Dedifferentiated amniotic fluid mesenchymal stem cell (primary cell): ENCODE data around the gene WSCD2.

Experiments used
- DNase-seq: peaks from one replicate; pipeline ENCODE4 v3.0.0-alpha.2; 2016; ENCODE audit errors: extremely low spot score

WSCD2 gene

DNA sequence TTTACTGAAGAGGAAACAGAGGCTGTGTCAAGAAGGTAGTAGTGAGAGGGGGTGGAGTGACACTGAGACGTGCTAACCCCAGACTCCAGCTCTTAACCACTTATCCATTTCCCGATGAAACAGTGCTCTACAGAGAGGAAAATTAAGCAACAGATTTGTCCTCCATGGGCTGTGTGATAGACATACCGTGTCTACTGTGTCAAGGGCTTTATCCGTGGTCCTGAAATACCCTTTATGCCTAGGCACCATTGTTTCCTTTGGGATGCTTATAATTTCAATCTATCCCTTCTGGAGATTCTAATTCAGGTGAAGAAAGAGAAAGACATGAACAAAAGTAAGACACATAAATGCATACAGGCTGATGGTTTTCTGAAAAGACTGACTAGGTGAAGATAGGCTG is 138.4 kb downstream of the WSCD2 start:
- no peak for DNase-seq

- DNase-seq, result no peak
Measured at GRCh38 chr12:108268397-108268796, 139.3 kb downstream of the WSCD2 start.

DNA sequence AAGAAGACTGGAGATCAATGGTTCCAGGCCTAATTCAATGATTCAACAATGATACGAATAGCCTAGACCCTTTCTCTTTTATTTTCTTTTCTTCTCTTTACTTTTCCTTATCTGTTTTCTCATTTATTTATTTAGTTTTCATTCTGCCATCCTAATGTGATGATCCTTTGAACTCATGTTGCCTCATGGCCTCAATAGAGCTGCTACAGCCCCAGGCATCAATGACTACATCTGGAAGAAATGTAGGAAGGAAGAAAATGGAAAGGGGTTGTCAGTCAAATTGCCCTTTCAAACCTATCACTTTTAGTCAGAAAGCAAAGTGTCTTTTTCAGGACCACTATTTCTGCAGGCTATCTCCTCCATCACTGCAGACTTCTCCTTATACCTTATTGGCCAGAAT is 140.1 kb downstream of the WSCD2 start:
- DNase-seq, result no peak

DNA sequence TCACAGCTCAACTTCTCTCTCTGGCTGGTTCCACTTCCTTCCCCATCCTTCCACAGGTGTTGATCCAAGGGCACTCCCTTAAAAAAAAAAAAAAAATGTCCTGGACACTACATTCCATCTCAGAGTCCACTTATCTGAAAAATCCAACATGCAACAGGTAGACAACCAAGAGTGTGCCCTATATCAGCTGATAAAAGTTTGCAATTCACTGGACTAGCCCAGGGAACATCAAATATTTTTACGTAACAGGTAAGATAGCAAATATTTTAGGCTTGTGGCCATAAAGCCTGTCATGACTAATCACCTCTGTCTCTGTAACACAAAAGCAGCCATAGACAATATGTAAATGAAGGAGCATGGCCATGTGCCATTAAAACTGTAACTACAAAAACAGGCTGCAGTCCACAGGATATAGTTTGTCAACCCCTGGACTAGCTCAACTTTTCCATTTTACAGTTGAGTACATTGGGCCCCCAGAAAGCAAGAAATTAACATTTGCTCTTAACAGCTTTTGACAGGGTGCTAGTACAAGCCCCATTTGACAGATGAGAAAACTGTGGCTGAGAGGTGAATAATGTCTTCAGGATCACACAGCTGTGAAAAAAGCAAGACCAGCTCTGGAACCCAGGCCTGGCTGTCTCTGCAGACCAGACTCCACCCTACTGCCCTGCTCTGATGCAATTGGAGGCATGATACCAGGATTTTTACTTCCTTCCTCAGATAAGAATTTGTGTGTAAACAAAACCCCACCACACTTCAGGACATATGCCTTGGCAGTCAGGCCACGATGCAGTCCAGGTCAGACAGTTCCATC is 141.2 kb downstream of the WSCD2 start:
- DNase-seq, result no peak

DNA sequence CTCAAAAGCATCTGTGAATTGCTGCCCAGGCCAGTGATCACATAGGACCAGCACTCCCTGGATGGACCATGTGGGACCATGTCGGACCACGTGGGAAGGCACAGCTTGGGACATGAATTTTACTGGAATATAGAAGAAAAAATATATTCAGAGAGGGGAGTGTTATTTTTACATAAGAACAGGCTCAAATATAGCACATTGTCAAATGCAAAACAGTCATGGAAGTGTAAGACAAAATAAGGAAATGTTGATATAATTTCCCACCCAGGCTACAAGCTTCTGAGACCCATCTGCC is 141.7 kb downstream of the WSCD2 start:
- DNase-seq, result no peak

GRCh38 chr12:108271951-108272872 is 143.1 kb downstream of the WSCD2 start:
- DNase-seq, result no peak

DNA sequence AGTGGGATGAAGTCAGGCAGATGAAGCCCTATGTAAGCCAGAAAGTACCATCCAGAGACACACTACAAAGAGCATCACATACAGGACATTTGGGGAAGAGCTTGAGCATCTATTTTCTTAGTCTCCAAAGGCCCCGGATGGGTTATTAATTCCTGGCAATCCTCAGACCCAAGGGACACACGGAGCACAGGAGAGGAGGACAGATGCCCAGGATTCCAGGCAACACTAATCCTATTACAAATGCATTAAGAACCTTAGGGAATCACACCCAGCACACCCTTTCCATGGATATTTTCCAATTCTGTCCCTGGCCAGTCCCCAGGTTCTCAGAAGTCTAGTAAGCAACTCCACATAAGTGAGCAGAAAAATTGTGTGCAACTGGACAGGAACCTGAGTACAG is 144.1 kb downstream of the WSCD2 start:
- DNase-seq, result no peak

DNA sequence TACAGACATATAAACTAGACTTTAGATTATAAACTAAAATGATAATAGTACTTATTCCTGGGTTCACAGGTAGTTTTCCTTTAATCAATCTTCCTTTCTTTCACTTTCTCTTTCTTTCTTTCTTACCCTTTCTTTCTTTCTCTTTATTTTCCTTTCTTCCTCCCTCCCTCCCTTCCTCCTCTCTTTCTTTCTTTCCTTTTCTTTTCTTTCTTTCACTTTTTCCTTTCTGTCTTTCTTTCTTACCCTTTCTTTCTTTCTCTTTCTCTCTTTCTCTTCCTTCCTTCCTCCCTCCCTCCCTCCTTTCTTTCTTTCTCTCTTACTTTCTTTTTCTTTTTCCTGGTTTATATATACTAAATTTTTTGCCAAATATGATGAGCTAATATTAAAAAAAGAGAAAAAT is 148.5 kb downstream of the WSCD2 start:
- no peak for DNase-seq

GRCh38 chr12:108282160-108282559 is 153.1 kb downstream of the WSCD2 start:
- no peak for DNase-seq

DNA sequence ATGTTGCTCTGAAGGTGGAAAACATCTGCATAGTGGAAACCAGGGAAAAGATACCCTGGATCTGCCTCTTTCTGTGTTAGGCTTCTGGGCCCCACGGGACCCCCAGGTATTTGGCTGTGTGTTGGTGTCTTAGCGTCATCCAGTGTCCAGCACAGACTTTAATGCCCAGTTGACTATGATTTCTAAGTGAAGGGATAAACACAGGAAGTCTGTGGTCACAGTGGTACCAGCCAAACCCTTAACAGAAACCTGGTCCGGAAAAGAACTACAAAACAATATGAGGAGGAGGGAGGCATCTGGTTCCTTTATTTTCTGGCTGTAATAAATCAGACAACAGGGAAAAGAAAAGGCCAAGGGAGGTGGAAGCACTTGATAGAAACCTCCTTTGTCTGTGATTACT is 153.6 kb downstream of the WSCD2 start:
- DNase-seq, result no peak

DNA sequence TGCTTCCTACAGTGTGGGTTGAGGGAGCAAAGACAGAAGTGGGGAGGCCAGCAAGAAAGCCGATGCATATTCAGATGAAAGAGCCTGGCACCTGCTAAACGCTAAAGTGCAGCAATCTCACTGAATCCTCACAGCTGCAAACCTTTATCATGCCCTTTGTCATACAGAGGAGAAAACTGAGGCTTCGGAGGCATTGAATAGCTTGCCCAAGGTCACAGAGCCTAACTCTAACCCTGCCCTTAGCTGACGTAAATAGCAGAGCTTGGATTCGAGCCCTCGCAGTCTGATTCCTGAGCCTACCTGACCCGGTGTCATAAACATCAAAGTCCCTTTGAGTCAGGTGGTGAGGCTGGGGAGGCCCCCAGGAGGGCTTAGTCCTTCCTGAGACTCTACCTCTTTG is 155.1 kb downstream of the WSCD2 start:
- no peak for DNase-seq

GRCh38 chr12:108285016-108285415 is 155.9 kb downstream of the WSCD2 start:
- DNase-seq, result no peak

- no peak for DNase-seq
Measured at GRCh38 chr12:108287227-108287626, 158.1 kb downstream of the WSCD2 start.

DNA sequence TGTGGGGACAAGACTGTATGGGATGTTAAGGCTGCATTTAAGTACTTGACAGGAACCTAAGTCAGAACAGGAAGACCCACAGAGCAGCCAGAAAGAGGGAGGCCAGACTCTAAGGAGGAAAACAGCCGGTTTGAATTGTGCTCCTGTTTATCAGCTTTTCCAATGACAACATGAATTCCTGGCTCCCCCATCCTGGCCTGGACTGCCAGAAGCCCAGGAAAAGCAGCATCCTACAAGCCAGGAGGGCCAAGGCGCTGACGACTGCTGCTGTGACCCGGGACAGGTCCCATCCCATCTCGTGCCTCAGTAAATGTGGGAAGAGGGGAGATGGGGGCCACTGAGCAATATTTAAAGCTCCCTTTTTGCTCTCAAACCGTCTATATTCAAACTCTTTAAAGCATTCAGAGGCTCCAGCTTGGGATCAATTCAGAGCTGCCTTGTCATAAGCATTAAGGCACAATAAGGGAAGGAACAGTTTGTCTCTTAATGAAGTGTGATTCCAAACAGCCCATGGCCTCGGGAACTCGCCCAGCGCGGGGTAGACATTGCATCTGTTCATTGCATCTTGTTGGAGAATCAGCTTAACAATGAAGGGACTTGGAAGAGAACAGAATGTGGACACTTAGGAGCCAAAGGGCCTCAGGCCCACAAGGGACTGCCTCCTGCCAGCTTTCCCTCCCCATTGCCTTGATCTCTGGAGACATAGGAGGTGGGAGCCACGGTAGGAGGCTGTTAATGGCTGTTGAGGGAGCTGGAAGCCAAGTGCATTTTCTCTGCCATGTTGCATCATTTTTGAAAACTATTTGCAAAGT is 160.5 kb downstream of the WSCD2 start:
- no peak for DNase-seq

DNA sequence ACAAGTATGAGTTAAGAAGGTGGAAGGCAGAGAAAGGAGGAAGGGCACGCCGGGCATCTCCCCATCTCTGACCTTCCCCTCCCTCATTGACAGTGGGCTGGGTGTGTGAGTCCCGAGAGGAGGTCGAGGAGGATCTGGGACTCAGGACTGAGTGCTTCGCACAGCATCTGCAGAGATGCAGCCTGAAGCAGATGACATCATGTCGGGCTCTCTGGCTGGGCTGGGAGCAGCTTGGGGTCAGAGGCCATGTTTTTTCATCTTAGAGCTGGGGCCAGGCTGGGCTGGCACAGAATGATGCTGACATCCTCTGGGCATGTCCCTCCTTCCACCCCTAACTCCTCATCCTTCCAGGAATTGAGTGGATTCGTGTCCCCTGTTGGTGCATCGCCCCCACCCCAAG is 166.6 kb downstream of the WSCD2 start:
- DNase-seq, result no peak

DNA sequence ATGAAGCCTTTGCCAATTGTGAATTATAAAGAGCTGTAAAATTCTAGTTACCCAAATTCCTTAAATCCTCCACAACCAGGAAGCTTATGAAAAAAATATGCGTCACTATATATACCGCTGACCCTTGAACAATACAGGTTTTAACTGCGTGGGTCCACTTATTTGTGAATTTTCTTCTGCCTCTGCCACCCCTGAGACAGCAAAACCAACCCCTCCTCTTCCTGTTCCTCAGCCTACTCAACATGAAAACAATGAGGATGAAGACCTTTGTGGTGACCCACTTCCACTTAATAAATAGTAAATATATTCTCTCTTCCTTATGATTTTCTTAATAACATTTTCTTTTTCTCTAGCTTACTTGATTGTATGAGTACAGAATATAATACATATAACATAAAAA is 167.9 kb downstream of the WSCD2 start:
- DNase-seq, result no peak

GRCh38 chr12:108297424-108297823 is 168.3 kb downstream of the WSCD2 start:
- no peak for DNase-seq

GRCh38 chr12:108297895-108298760 is 169.0 kb downstream of the WSCD2 start:
- DNase-seq, result no peak

GRCh38 chr12:108298761-108299275 is 169.7 kb downstream of the WSCD2 start:
- DNase-seq, result no peak

DNA sequence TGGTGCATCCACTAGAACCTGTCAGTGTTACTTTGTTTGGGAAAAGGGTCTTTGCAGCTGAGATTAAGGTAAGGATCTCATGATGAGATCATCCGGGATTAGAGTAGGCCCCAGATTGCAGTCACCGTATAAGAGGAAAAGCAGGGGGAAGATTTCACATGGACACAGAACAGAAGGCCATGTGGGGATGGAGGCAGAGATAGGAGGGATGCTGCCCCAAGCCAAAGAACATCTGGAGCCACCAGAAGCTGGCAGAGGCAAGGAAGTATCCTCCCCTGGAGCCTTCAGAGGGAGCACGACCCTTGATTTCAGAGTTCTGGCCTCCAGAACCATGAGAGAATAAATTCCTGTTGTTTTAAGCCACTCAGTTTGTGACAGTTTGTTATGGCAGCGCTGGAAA is 170.4 kb downstream of the WSCD2 start:
- no peak for DNase-seq
